C4-2B (cell line): Measurements from ENCODE around the gene SERPINA6.

Experiments used
- H3K27ac ChIP-seq: fragments of 450-650 bp; 2 replicates; pipeline ENCODE4 v1.5.1; 2017
- CTCF ChIP-seq: fragments of 450-650 bp; conservative IDR thresholded peaks from 2 replicates; pipeline ENCODE4 v1.5.1; 2017; ENCODE audit warnings: mild to moderate bottlenecking
- ZFX ChIP-seq: fragments of 450-650 bp; IDR thresholded peaks from 2 replicates; pipeline ENCODE4 v1.6.1; 2017

The SERPINA6 gene

GRCh38 chr14:94331462-94331861, 8.3 kb upstream of the SERPINA6 start:
- no peak overlapping the region for H3K27ac ChIP-seq
- no peak for TF ChIP-seq CTCF
- TF ChIP-seq ZFX, result no peak

GRCh38 chr14:94330857-94331256, 7.7 kb upstream of the SERPINA6 start:
- no peak overlapping the region for H3K27ac ChIP-seq
- TF ChIP-seq CTCF (no peak), ZFX (no peak)

DNA sequence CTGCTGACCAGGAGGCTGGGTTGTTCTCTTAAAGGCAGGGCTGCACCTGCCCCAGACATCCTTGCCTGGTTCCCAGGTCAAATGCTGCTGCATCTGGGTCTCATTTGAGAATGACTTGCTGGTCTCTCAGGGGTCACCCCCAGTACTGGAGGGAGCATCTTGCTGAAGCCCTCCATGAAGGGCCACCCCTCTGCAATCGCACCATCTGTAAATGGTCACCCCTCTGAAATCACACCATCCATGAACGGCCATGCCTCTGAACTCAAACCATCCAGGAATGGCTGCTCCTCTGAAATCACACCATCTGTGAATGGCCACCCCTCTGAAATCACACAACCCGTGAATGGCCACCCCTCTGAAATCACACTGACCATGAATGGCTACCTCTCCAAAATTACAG, 7.3 kb upstream of the SERPINA6 start:
- no peak for TF ChIP-seq CTCF
- no peak for TF ChIP-seq ZFX

DNA sequence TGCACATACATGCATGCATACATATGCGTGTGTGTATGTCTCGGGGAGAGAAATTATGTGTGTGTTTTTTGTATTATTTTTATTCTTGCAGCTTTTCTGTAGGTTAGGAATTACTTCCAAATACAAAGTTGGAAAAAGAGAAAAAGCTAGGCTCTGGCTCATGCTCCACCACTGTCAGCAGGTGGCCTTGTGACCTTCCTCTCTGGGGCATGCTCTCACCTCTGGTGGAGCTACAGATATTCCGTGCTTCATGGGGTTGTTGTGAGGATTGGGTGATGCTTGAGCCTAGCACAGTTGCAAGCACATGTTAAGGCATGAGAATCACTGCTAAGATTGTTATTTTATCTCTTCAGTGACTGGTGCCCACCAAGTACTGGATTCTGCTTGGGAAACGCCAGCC, 6.7 kb upstream of the SERPINA6 start:
- no peak overlapping the region for H3K27ac ChIP-seq
- no peak for TF ChIP-seq CTCF
- no peak for TF ChIP-seq ZFX

More for the DNA sequence above, 7.3 kb upstream of the SERPINA6 start:
- H3K27ac ChIP-seq, result no peak overlapping the region

- no peak overlapping the region for H3K27ac ChIP-seq
- TF ChIP-seq ZFX (no peak), CTCF (no peak)
Observed at GRCh38 chr14:94328196-94328595, 5.1 kb upstream of the SERPINA6 start.

DNA sequence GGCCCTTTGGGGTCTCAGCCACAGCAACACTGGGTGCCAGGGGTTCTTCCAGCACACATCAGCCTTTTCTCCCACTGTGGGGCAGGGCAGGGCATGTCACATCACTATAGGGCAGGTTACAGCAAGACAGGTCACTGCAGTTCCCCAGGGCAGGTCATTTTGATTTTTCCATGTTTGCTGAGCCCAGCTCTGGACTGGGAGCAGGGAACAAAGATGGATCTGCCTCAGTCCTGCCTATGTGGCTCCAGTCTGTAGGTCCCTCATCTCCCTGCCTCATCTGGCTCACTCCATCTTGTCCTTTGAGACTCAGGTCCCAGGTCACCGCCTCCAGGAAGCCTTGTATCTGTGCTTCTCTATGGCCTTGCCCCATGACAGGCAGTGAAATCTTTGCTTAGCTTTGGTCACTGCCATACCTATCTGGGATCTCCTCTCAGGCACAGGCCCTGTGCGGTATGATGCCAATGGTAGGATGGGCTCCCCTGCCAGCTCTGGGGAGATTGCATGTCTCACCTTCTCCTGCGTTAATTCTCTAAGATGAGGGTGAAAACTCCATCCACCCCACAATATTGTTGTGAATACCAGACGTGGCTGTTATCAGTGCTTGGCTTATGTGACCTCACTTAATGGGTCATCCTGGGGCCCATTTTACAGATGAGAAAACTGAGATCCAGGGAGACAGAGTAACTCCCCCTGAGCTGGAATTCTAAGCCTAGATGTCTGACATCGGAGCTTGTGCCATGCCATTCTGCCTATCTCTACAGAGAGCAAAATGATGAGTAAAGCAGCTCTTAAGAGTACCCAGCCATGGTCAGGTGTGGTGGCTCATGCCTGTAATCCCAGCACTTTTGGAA, 1.5 kb downstream of the SERPINA6 start:
- TF ChIP-seq ZFX (no peak), CTCF (no peak)

DNA sequence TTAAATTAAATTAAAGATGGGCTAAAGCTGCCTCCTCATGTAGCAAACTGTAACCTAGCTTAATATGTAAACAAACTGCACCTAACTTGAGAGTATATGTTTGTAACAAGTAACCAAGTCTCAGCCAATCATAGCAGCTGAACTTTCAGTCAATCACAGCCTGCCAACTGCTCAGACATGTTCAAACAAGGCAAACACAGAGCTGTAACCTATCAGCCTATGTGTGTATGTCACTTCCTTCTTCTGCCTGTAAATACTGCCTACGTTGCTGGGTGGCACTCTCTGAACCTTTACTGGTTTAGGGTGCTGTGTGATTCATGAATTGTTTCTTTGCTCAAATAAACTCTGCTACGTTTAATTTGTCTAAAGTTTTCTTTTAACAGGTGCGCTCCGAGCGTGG, 2.9 kb downstream of the SERPINA6 start:
- TF ChIP-seq CTCF (no peak), ZFX (no peak)
- no peak overlapping the region; the same call in 1 of the 2 replicates for H3K27ac ChIP-seq

More for the DNA sequence above, 1.5 kb downstream of the SERPINA6 start:
- H3K27ac ChIP-seq, result no peak overlapping the region
